OCI-LY7 (cell line): ENCODE measurements around the gene FAM170B. TPM values are rescaled to one million over a fixed set of nuclear protein-coding genes. Genes with fewer than 3 reads are reported as not detected.

ENCODE experiments used
- BruUV-seq: library from RNA; stranded (reverse); fragments of 400-500 nt; replicated peaks from 2 replicates; lab custom pipeline; 2021; lab: Mats Ljungman, UMichigan
- CTCF ChIA-PET: fragments of 300-600 bp; sonication (Branson Sonifier 250); formaldehyde crosslinking; loops from one replicate; lab custom pipeline; 2022; ENCODE audit warnings: antibody characterized with exemption; ENCODE audit not compliant: unreplicated experiment; lab: Charles Lee
- POLR2A ChIA-PET: fragments of 300-600 bp; sonication (Branson Sonifier 250); formaldehyde crosslinking; loops from one replicate; lab custom pipeline; 2022; ENCODE audit warnings: antibody characterized with exemption; lab: Charles Lee
- DNase-seq: peaks from one replicate; pipeline ENCODE4 v3.0.0-alpha.2; 2015; ENCODE audit warnings: low spot score
- H2AFZ ChIP-seq: fragments of 200-600 bp; sonication (generic), shearing (Covaris generic); 2 replicates; pipeline ENCODE4 v1.6.1; 2014; ENCODE audit warnings: mild to moderate bottlenecking, antibody characterized with exemption, low read length, moderate library complexity
- H3K27ac ChIP-seq: fragments of 200-600 bp; sonication (generic); 2 replicates; pipeline ENCODE4 v1.5.1; 2014; ENCODE audit warnings: mixed run types, low read depth, mild to moderate bottlenecking, moderate library complexity, low read length, inconsistent platforms; ENCODE audit not compliant: poor library complexity, severe bottlenecking
- H3K36me3 ChIP-seq: fragments of 200-600 bp; sonication (generic); 2 replicates; pipeline ENCODE4 v1.6.1; 2014; ENCODE audit warnings: mild to moderate bottlenecking, antibody characterized with exemption, low read length, moderate library complexity, mixed read lengths; ENCODE audit not compliant: insufficient read depth
- H3K4me1 ChIP-seq: fragments of 200-600 bp; sonication (generic); 2 replicates; pipeline ENCODE4 v1.5.1; 2014; ENCODE audit warnings: mild to moderate bottlenecking, low read length; ENCODE audit not compliant: insufficient read depth, poor library complexity, severe bottlenecking
- H3K4me2 ChIP-seq: fragments of 200-600 bp; sonication (generic); 2 replicates; pipeline ENCODE4 v1.6.1; 2014; ENCODE audit warnings: mild to moderate bottlenecking, low read length
- H3K4me3 ChIP-seq: fragments of 200-600 bp; sonication (generic); 2 replicates; pipeline ENCODE4 v1.5.1; 2014; ENCODE audit warnings: mild to moderate bottlenecking, low read depth, low read length; ENCODE audit not compliant: poor library complexity, severe bottlenecking
- H3K79me2 ChIP-seq: fragments of 200-600 bp; sonication (generic); 2 replicates; pipeline ENCODE4 v1.6.1; 2016; ENCODE audit warnings: low read depth, mild to moderate bottlenecking, low read length, moderate library complexity, mixed read lengths; ENCODE audit not compliant: insufficient read depth
- H3K9me2 ChIP-seq: fragments of 200-600 bp; sonication (generic); 2 replicates; pipeline ENCODE4 v1.6.1; 2016; ENCODE audit warnings: mild to moderate bottlenecking, low read length, mixed read lengths; ENCODE audit not compliant: insufficient read depth
- H3K9me3 ChIP-seq: fragments of 200-600 bp; sonication (generic); 2 replicates; pipeline ENCODE4 v1.6.1; 2014; ENCODE audit warnings: mild to moderate bottlenecking, mixed run types, low read length, mixed read lengths
- H4K20me1 ChIP-seq: fragments of 200-600 bp; sonication (generic); 2 replicates; pipeline ENCODE4 v1.6.1; 2014; ENCODE audit warnings: mild to moderate bottlenecking, antibody characterized with exemption, low read length, moderate library complexity, mixed read lengths; ENCODE audit not compliant: insufficient read depth
- CTCF ChIP-seq: fragments of 200-600 bp; sonication (generic); conservative IDR thresholded peaks from 2 replicates; pipeline ENCODE4 v1.5.1; 2014; ENCODE audit warnings: mild to moderate bottlenecking, antibody characterized with exemption, low read length, moderate library complexity, mixed read lengths
- EZH2phosphoT487 ChIP-seq: fragments of 200-600 bp; sonication (generic); IDR thresholded peaks from 2 replicates; pipeline ENCODE4 v1.6.1; 2018; ENCODE audit warnings: low read depth, borderline replicate concordance, mild to moderate bottlenecking, mixed run types, antibody characterized with exemption, low read length, moderate library complexity, mixed read lengths
- intact Hi-C: fragments of 100-400 bp; cut with micrococcal nuclease; formaldehyde crosslinking; loops from one replicate; pipeline ENCODE4 v1.10.0; 2022; ENCODE audit not compliant: unreplicated experiment
- total RNA-seq, 2 experiments: library from RNA; depleted of rRNA in 1 of 2; stranded (reverse); fragments of >200 nt in 1 of 2; shearing (Covaris generic) in 1 of 2; gene quantifications; 2 replicates each; pipeline ENCODE4 v1.2.3, GENCODE V29; 2014 to 2022

The FAM170B gene
- total RNA-seq, 2 experiments from 2014 or later, result 0.23 to 0.38 TPM

GRCh38 chr10:49154641-49155040, 20.8 kb upstream of the FAM170B start:
- Histone ChIP-seq H3K4me3 (no peak overlapping the region), H3K9me3 (no peaks in the 10 kb centered on the region), H3K4me2 (no peak overlapping the region), H2AFZ (no peak overlapping the region), H3K36me3 (no peaks in the 10 kb centered on the region), H3K9me2 (no peaks in the 10 kb centered on the region), H4K20me1 (no peaks in the 10 kb centered on the region), H3K79me2 (no peaks in the 10 kb centered on the region), H3K27ac (no peak overlapping the region), H3K4me1 (peaks cover 7% of the 10 kb centered on the region)
- POLR2A ChIA-PET, result interaction anchor here (0.6 kb wide), 1 partner anchor 146 kb away, joined by 3 read pairs; no protein-coding TSS in a partner anchor
- DNase-seq, result no peak
- CTCF ChIA-PET, result no interaction called here
- no peak for TF ChIP-seq CTCF
- TF ChIP-seq EZH2phosphoT487, result no peak
- BruUV-seq, result no TSS peak
- intact Hi-C loops, result no loop called here

- no peak for DNase-seq
- Histone ChIP-seq H4K20me1 (no peaks in the 10 kb centered on the region), H3K36me3 (no peaks in the 10 kb centered on the region), H3K79me2 (no peaks in the 10 kb centered on the region), H3K4me2 (no peak overlapping the region), H2AFZ (no peak overlapping the region), H3K9me3 (no peaks in the 10 kb centered on the region), H3K27ac (no peak overlapping the region), H3K9me2 (no peaks in the 10 kb centered on the region), H3K4me1 (peaks cover 7% of the 10 kb centered on the region), H3K4me3 (no peak overlapping the region)
- TF ChIP-seq CTCF, result no peak
- TF ChIP-seq EZH2phosphoT487, result no peak
- intact Hi-C loops, result no loop called here
- ChIA-PET POLR2A (no interaction called here), CTCF (no interaction called here)
- no TSS peak for BruUV-seq
Observed at GRCh38 chr10:49153971-49154370, 20.1 kb upstream of the FAM170B start.

GRCh38 chr10:49153115-49153514, 19.3 kb upstream of the FAM170B start:
- Histone ChIP-seq H3K9me2 (no peaks in the 10 kb centered on the region), H3K4me2 (no peak overlapping the region), H3K9me3 (no peaks in the 10 kb centered on the region), H3K4me1 (peaks cover 7% of the 10 kb centered on the region), H4K20me1 (no peaks in the 10 kb centered on the region), H3K79me2 (no peaks in the 10 kb centered on the region), H2AFZ (no peak overlapping the region), H3K36me3 (no peaks in the 10 kb centered on the region), H3K4me3 (no peak overlapping the region), H3K27ac (no peak overlapping the region)
- BruUV-seq, result no TSS peak
- DNase-seq, result no peak
- no peak for TF ChIP-seq CTCF
- TF ChIP-seq EZH2phosphoT487, result no peak
- ChIA-PET CTCF (no interaction called here), POLR2A (interaction anchor here (0.7 kb wide), 1 partner anchor 9 kb away, joined by 3 read pairs; no protein-coding TSS in a partner anchor)
- intact Hi-C loops, result no loop called here
